HUES6 (cell line): ENCODE data around the gene ZNF230.
A peak's percentile ranks its signal among the peaks of the same experiment; 100 is the strongest.

Source experiments
- H3K27ac ChIP-seq: 2 replicates; pipeline ENCODE4 v1.7.0; 2013; ENCODE audit warnings: low read depth, mild to moderate bottlenecking, low read length, inconsistent platforms
- H3K27me3 ChIP-seq: 2 replicates; pipeline ENCODE4 v1.6.1; 2013; ENCODE audit warnings: low read length; ENCODE audit not compliant: control insufficient read depth, insufficient read depth
- H3K36me3 ChIP-seq: 2 replicates; pipeline ENCODE4 v1.6.1; 2013; ENCODE audit warnings: low read length; ENCODE audit not compliant: control insufficient read depth, insufficient read depth
- H3K4me1 ChIP-seq: 2 replicates; pipeline ENCODE4 v1.6.1; 2013; ENCODE audit warnings: low read length; ENCODE audit not compliant: control insufficient read depth, insufficient read depth
- H3K4me3 ChIP-seq: 2 replicates; pipeline ENCODE4 v1.5.1; 2013; ENCODE audit warnings: low read depth, low read length
- H3K9ac ChIP-seq: one replicate; pipeline ENCODE4 v1.6.1; 2013; ENCODE audit warnings: mild to moderate bottlenecking, low read length
- H3K9me3 ChIP-seq: 2 replicates; pipeline ENCODE4 v1.6.1; 2013; ENCODE audit warnings: low read depth, low read length; ENCODE audit not compliant: control insufficient read depth, insufficient read depth

ZNF230 gene

GRCh38 chr19:44002566-44003460 lies at the start of gene ZNF230:
ZNF230 (plus strand) TSS chr19:44002957; CDS start chr19:44007079, 4,122 bp downstream.
- Histone ChIP-seq H3K9me3 (peaks cover under 1% of the 10 kb centered on the region; the same call in 1 of the 2 replicates), H3K4me1 (peaks cover 9% of the 10 kb centered on the region), H3K36me3 (peaks cover 8% of the 10 kb centered on the region), H3K27me3 (no peaks in the 10 kb centered on the region), H3K4me3 (peak within 1 kb of the TSS; percentile 75), H3K27ac (no peak within 1 kb of the TSS), H3K9ac (peak within 1 kb of the TSS; percentile 64)

DNA sequence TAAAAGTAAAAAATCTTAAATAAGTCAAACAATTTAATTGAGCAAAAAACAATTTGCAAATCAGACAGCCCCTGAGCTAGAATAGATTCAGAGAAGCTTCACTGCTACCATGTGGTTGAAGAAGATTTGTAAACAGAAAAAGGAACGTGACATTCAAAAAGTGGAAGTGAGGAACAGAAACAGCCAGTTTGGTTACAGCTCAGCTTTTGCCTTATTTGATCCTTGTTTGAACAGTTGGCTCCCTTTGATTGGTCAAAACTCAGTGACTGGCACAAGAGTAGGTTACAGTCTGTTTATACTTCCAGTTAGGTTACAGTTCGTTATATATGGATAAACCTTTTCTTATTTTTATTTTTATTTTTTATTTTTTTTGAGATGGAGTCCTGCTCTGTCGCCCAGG lies 45.9 kb upstream of the ZNF230 start:
- no peak overlapping the region for H3K27ac ChIP-seq
- no peaks in the 10 kb centered on the region for H3K4me1 ChIP-seq
- peaks cover 23% of the 10 kb centered on the region for H3K36me3 ChIP-seq
- H3K4me3 ChIP-seq = no peak overlapping the region
- H3K9me3 ChIP-seq = peaks cover 68% of the 10 kb centered on the region
- no peak overlapping the region for H3K9ac ChIP-seq
- H3K27me3 ChIP-seq = no peaks in the 10 kb centered on the region

DNA sequence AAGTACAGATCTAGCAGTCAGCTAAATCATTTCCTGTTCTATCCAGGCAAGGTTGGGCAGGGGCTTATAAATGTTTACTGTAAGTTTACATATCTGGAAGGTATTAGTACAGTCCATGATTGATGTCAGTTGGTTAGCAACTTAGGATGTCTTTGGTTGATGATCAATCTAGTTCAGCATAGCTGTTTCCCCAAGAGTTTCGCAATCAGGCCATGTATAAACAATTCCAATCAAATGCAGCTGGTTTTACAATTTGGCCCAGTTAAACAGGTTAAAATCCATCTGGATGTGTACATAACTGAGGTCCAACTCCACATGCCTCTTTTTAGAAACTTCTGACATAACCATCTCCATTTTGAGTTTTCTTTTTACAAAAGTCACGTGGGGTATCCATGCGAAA lies 44.9 kb upstream of the ZNF230 start:
- Histone ChIP-seq H3K27me3 (no peaks in the 10 kb centered on the region), H3K4me1 (no peaks in the 10 kb centered on the region), H3K27ac (no peak overlapping the region), H3K9ac (no peak overlapping the region), H3K4me3 (no peak overlapping the region), H3K9me3 (peaks cover 71% of the 10 kb centered on the region), H3K36me3 (peaks cover 28% of the 10 kb centered on the region)

DNA sequence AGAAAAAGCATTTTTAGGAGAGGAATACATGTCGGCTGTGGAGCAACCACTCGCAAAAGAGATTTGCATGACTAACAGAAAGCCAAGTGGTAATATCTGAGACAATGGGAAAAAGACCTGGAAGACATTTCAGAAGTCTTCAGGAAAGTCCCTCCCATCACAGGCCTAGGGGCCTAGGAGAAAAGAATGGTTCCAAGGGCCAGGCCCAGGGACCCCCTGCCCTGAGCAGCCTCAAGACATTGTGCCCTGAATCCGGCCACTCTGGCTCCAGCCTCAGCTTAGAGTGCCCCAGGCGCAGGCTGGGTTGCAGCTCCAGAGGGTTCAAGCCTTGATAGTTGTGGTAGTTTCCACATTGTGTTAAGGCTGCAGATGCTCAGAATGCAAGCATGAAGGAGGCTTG lies 42.3 kb upstream of the ZNF230 start:
- Histone ChIP-seq H3K4me1 (no peaks in the 10 kb centered on the region), H3K4me3 (no peak overlapping the region), H3K27me3 (no peaks in the 10 kb centered on the region), H3K9me3 (peaks cover 79% of the 10 kb centered on the region), H3K9ac (no peak overlapping the region), H3K27ac (no peak overlapping the region), H3K36me3 (peaks cover 38% of the 10 kb centered on the region)

- Histone ChIP-seq H3K9me3 (peaks cover 91% of the 10 kb centered on the region), H3K9ac (no peak overlapping the region), H3K36me3 (peaks cover 75% of the 10 kb centered on the region), H3K27ac (no peak overlapping the region), H3K4me1 (no peaks in the 10 kb centered on the region), H3K4me3 (peak overlapping the region; percentile 6; the same call in 1 of the 2 replicates), H3K27me3 (no peaks in the 10 kb centered on the region)
Measured at GRCh38 chr19:43966079-43966694, 36.6 kb upstream of the ZNF230 start.

DNA sequence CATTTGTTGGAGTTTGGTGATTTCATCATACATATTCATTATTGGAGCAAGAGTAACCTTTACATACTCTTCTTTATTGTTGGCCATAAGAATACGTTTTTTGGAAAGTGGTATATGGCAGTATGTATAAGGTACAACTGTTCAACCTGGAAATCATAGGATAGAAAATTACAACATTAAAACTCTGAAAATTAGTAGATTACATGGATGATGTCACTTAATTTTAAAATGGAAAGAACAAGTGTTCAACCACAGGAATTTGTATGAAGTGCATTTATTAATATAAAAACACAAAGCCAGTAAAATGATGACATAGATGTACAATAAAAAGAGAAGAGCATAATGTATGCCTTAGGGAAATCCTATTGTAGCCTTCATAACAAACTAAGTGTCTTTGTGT lies 26.0 kb upstream of the ZNF230 start:
- peaks cover 50% of the 10 kb centered on the region for H3K9me3 ChIP-seq
- H3K4me3 ChIP-seq = no peak overlapping the region
- no peak overlapping the region for H3K27ac ChIP-seq
- H3K27me3 ChIP-seq = no peaks in the 10 kb centered on the region
- H3K9ac ChIP-seq = no peak overlapping the region
- no peaks in the 10 kb centered on the region for H3K4me1 ChIP-seq
- no peaks in the 10 kb centered on the region for H3K36me3 ChIP-seq

DNA sequence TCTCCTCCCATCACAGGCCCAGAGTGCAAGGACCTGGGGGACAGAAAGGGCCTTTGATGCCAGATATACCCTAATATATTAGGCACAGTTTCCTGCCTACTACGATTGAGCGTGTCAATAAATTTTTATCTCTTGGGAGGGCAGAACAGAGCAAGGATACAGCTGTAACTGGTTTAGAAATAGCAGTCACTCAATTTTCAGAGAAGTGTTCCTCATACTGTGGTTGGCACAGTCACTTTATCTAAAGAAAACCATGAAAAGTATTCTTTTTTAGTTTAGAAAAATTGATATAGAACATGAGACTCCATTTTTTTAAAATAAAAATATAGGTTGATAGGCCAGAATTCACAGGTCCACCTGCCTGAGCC lies 19.2 kb upstream of the ZNF230 start:
- Histone ChIP-seq H3K9me3 (peaks cover 2% of the 10 kb centered on the region; the same call in 1 of the 2 replicates), H3K36me3 (0 out of 2 replicates have a peak, but pooled peaks cover 2% of the 10 kb centered on the region), H3K27ac (no peak overlapping the region), H3K4me1 (no peaks in the 10 kb centered on the region), H3K9ac (no peak overlapping the region), H3K27me3 (no peaks in the 10 kb centered on the region), H3K4me3 (peak overlapping the region; percentile 24; the same call in 1 of the 2 replicates)

GRCh38 chr19:43983912-43984686 lies 18.7 kb upstream of the ZNF230 start, which contains the start of gene ZNF155:
ZNF155 (plus strand) TSS chr19:43984188; CDS start chr19:43988544, 4,356 bp downstream.
- Histone ChIP-seq H3K9me3 (peaks cover 2% of the 10 kb centered on the region; the same call in 1 of the 2 replicates), H3K36me3 (0 out of 2 replicates have a peak, but pooled peaks cover 2% of the 10 kb centered on the region), H3K4me3 (peak within 1 kb of the TSS; percentile 93), H3K27ac (no peak within 1 kb of the TSS), H3K4me1 (no peaks in the 10 kb centered on the region), H3K9ac (peak within 1 kb of the TSS; percentile 77), H3K27me3 (no peaks in the 10 kb centered on the region)

GRCh38 chr19:43984687-43985000 lies 18.1 kb upstream of the ZNF230 start:
- H3K27me3 ChIP-seq = no peaks in the 10 kb centered on the region
- H3K36me3 ChIP-seq = peaks cover 6% of the 10 kb centered on the region
- peaks cover 2% of the 10 kb centered on the region; the same call in 1 of the 2 replicates for H3K9me3 ChIP-seq
- no peaks in the 10 kb centered on the region for H3K4me1 ChIP-seq
- peak overlapping the region; percentile 93 for H3K4me3 ChIP-seq
- no peak overlapping the region for H3K27ac ChIP-seq
- H3K9ac ChIP-seq = peak overlapping the region; percentile 77

GRCh38 chr19:43997631-43998290 lies 5.0 kb upstream of the ZNF230 start:
- Histone ChIP-seq H3K4me3 (no peak overlapping the region), H3K36me3 (peaks cover 35% of the 10 kb centered on the region), H3K9me3 (no peaks in the 10 kb centered on the region), H3K9ac (no peak overlapping the region), H3K27me3 (no peaks in the 10 kb centered on the region), H3K4me1 (peaks cover 4% of the 10 kb centered on the region), H3K27ac (no peak overlapping the region)
